C4-2B (cell line): ENCODE measurements around the gene ADIPOR1.

Experiments used
- ZFX ChIP-seq: fragments of 450-650 bp; IDR thresholded peaks from 2 replicates; pipeline ENCODE4 v1.6.1; 2017
- TF ChIP-seq, protein P1 (sequence below): fragments of 450-650 bp; conservative IDR thresholded peaks from 2 replicates; pipeline ENCODE4 v1.5.1; 2017; ENCODE audit warnings: mild to moderate bottlenecking

DNA sequence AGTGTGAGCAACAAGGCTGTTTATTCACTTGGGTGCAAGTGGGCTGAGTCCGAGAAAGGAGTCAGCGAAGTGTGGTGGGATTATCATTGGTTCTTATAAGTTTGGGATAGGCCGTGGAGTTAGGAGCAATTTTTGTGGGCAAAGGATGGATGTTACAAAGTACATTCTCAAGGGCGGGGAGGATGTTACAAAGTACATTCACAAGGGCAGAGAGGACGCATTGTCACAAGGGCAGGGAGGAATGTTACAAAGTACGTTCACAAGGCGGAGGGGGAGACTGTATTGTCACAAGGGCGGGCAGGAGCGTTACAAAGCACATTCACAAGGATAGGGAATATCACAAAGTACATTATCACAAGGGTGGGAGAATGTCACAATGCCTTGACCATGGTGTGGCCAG, 43.9 kb upstream of the ADIPOR1 start:
- TF ChIP-seq, protein P1, sequence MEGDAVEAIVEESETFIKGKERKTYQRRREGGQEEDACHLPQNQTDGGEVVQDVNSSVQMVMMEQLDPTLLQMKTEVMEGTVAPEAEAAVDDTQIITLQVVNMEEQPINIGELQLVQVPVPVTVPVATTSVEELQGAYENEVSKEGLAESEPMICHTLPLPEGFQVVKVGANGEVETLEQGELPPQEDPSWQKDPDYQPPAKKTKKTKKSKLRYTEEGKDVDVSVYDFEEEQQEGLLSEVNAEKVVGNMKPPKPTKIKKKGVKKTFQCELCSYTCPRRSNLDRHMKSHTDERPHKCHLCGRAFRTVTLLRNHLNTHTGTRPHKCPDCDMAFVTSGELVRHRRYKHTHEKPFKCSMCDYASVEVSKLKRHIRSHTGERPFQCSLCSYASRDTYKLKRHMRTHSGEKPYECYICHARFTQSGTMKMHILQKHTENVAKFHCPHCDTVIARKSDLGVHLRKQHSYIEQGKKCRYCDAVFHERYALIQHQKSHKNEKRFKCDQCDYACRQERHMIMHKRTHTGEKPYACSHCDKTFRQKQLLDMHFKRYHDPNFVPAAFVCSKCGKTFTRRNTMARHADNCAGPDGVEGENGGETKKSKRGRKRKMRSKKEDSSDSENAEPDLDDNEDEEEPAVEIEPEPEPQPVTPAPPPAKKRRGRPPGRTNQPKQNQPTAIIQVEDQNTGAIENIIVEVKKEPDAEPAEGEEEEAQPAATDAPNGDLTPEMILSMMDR = no peak
- TF ChIP-seq ZFX = no peak
